ENCODE results near the gene IL26.
"Not testable (repeated sequence)": the region's sequence is repeated elsewhere in the genome, so short reads cannot be mapped to it uniquely, and the experiment has no call there.

Gene IL26

DNA sequence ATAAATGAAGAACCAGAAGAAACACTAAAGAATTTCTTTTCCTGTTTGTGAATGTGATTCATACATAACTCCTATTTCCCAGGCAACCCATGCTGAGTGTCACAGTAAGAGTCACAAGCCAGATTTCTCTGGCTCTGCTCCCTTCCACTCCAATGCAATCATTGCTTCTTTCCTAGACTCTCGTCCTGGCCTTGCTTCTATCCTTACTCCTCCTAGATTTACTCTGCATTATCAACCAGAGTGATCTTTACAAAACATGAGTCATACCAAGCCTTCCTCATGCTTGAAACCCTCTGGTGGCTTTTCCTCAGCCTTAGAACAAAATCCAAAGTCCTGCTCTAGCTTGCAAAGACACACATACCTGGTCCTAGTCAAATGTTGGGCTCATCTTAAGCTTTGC is 14.5 kb upstream of the IL26 start:
- DNase-seq (ENCODE audit: low spot score) (peak; percentile 75), FAIRE-seq (peak; percentile 24)

DNA sequence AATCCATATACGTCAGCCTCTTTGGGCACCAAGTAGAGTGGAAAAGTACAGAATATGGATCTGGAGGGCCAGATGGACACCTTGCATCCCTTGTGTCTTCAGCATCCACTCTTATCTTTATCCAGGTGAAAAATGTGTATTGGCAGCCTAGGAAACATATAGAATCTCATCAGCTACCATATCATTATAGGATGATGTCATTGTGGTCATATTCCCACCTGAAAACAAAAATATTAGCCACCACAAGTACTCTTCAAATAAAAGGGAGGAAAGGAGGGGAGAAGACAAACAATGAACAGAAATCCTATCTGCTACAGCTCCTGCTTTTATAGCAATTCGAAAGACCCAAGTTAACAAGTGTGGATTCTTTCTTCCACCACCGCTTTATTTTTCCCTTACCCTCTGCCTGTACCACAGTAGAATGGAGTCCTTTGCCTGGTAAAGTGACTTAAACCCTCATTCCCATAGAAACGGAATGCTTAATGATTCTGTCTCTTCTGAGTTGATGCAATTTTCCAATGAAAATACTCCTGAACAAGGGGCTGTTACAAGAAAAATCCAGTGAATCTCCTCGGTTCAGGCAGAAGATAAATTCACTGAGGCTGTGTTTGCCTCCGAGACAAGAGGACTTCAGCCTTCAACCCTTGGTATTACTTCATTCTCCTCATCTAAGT is 13.8 kb upstream of the IL26 start:
- no peak for DNase-seq (ENCODE audit: low spot score)
- FAIRE-seq, result no peak

DNA sequence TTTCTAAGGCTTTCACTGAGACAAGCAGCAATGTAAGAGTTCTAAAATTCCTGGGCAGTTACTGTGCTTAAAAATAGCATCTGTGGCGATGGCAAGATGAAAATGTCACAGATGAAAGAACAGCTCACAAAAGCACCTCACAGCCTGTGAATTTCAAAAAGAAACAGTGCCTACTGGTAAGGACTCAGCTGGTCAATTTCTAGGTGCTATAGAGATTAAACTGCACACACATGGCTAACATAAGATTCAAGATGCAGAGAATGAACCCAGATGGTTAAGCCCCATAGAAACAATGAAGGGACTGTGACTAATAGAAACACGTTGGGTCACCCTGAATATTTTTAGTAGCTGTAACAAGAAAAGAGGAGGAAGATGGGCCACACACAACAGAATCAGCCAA is 12.0 kb upstream of the IL26 start:
- FAIRE-seq, result no peak
- no peak for DNase-seq (ENCODE audit: low spot score)

DNA sequence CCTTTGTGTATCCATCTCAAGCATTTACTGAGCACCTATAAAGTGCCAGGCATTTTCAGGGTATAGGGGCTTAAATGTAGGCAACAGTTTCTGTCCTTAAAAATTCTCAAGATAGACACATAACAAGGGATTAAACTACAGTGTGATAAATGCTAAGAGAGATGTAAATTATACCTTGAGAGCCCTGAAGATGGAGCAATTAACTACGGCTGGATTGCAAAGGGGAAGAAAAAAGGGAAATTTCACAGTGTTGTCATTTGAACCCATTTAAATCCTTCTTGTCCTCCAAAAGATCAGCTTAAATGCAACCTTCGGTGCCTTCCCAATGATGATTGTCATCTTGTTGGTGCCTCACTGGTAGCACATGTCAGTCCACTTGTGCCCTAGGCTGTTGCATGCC is 11.5 kb upstream of the IL26 start:
- FAIRE-seq (no peak), DNase-seq (ENCODE audit: low spot score) (no peak)

DNA sequence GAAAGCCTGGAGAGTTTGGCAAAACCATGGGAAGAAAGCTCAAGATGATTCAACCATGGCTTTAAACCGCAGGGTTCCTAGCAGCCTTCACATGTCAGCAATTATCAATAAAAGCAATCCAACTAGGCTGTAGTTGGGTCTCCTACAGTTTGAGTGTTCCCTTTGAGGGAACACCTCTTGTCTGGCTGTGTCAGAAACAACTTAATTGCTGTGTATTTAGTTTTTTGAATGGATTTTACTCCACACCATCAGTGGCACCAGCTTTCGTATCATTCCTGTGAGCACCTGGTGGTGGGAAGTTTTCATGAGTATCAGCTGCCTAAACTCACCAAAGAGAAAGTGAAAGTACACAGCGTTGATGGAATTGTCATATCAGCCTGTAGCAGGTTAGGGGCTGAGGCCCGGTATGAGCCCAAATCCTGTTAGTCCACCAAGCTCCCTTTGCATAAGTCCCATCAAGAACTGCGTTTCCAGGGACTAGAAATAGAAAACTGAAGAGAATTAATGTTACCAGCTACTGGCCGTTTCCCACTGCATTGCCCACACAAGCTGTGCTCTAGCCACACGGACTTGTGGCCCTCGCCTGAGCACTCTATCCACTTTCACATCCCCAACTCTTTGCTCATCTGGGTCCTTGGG is 10.9 kb upstream of the IL26 start:
- FAIRE-seq (no peak), DNase-seq (ENCODE audit: low spot score) (peak; percentile 19)

DNA sequence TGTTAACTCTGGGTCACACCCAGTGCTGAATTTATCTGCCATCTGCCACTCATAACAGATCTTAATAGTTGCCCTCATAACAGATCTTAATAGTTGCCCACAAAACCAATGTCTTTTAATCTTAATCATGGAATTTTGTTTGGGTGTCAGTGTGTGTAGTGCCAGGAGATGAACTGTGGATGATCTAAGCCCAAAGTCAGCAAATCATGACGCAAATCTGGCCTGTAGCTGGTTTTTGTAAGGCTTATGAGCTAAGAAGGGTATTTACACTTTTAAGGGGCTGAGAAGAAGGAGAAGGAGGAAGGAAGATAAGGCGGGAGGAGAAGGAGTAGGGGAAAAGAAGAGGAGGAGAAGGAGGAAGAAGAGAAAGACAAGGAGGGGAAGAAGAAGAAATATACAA is 10.0 kb upstream of the IL26 start:
- DNase-seq (ENCODE audit: low spot score), result no peak
- FAIRE-seq, result no peak

DNA sequence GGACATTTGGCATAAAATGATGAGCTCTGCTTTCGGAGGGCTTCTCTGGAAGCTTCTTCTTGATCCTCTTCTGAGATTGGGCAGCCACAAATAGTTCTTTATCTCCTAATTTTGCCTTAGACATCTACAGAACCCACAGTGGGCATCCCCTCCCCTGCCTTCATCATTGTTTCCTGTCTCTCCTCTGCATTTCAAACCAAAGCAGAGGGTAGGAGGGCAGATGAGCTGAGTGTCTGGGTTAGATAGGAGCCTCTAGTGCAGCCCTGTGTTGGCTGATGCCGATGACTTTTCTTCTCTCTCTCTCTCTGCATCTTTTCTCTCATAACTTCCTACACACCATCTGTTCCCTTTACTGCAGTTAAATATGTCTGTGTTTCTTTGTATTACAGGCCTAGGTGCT is 8.5 kb upstream of the IL26 start:
- no peak for DNase-seq (ENCODE audit: low spot score)
- FAIRE-seq, result no peak

DNA sequence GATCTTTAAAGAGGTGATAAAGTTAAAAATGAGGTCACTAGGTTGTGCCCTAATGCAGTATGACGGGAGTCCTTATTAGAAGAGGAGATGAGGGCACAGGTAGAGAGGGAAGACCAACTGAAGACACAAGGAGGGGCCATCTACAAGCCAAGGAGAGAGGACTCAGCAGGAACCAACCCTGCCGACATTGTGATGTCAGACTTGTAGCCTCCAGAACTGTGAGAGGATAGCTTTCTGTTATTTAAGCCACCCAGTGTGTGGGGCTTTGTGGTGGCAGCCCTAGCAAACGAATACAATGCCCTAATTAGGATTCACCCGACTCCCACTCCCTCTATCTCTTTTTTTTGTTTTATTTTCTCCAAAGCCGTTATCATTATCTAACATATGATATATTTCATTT is 7.9 kb upstream of the IL26 start:
- FAIRE-seq, result no peak
- DNase-seq (ENCODE audit: low spot score), result no peak

DNA sequence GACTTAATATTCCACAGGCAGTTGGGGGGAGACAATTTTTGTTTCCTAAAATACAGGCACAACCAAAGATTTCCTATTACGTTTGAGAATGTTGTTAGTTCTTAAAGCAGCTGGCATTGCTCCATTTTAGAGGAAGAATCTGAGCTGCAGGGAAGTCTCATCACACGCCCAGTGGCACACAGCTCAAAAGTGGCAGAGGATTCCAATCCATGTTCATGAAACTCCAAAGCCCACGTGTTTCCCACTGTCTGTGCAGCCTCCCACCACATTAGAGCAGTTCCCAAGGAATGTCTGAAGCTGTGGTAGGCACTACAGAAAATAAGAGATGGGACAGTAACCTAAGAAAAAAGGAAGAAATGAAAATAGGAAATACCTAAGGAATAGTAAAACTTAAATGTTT is 6.1 kb upstream of the IL26 start:
- DNase-seq (ENCODE audit: low spot score) (no peak), FAIRE-seq (no peak)

DNA sequence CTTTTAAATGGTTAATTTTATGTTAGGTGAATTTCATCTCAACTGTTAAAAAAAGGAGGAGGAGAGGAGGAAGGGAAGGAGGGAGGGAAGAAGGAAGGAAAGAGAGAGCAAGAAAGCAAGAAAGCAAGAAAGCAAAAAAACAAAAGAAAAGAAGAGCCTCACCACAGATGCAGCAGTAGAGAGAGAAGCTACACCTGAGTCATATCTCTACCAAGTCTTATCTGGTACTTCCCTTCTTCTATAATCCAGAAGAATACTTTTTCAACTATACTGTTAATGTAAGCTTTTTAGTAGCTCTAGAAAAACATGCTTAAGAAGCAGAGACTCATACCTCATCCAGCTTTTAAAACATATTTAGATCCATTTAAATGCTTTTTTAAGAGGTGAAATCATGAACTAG is 5.6 kb upstream of the IL26 start:
- no peak for FAIRE-seq
- DNase-seq (ENCODE audit: low spot score), result no peak

DNA sequence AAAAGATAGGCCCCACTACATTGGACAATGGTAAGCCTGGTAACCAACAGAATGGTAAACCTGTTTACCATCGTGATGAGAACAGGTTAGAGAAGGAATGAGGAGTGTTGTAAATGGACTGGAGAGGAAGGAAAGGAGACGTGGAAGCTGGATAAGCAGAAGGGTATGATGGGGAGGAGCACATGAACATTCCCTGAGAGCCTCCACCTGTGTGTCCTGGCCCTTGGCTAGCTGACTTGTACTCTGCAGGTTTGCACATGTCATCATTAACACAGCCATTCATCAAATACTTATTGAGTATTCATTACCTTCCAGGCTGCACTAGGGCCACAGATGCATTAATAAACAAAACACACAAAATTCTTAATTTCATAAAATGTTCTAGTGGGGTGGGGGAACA is 4.3 kb upstream of the IL26 start:
- DNase-seq (ENCODE audit: low spot score), result no peak
- FAIRE-seq, result no peak

DNA sequence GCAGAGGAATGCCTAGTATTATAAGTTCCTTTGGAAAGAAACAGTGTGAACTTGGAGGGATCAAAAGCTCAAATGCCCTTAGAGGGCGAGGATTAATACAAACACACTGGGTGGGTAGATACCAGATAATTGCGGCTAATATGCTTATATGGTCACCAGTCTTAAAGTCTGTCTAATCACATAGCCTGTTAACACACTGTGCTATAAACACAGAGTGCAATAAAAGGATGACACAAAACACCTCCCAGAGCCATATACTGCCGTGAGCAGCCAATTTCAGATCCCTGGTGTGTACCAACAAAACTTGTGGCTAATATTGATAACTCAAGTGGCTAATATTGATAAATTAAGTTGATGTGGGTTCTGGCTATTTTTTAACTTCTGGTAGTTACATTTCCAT is 1.7 kb upstream of the IL26 start:
- DNase-seq (ENCODE audit: low spot score) (no peak), FAIRE-seq (no peak)

DNA sequence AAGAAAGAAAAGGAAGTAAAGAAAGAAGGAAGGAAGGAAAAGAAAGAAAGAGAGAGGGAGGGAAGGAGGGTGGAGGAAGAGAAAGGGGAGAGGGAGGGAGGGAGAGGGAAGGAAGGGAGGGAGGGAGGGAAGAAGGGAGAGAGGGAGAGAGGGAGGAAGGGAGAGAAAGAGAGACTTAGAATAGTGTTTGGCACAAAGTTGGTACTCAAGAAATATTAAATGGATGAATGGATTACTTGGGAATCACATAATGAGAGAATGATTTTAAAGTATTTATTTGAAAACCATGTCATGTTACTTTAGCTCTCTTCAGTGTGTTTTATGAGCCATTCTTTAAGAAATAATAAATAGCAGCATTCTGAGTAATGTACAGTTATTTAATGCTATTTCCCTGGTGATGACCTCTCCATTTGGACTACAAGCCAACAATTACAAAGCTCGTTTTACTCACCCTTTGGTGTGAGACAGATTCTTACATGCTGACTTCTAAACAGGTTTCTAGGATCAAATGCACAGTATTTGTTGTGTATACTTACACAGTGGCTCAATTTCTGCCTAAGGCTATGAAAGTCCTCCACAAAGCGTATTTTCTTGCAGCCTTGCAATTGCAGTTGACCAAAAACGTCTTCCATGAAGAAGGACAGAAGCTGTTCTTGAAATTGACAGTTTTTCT is 861 bp downstream of the IL26 start:
- FAIRE-seq (no peak), DNase-seq (ENCODE audit: low spot score) (no peak)

DNA sequence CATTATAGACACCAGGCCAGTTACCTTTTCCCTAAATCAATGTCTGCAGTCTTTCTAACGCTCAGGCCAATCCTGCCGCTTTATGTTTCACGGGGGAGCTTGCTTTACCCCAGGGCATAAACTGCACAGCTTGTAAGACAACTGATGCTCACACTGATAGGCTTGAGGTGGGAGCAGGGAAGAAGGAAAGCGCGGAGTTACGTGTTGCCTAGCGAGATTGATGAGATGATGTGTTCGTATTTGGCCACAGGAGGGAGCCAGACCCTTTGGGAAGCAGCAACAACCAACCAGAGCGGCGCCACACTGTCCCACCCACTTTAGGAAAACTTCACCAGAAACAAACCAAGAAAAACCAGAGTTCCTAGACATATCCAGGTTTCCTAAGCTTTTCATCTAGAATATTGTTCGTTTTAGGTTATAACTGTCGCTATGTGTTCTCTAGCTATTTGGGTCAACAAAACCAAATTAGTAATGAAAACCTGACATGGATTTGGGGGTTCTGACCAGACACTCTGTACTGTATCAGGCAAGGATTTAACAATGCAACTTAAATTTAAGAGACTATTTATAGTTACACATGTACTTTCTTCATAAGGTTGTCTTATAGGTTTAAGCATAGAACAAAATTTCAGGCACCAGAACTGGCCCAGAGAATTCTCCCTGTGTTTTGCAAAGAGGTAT is 2.4 kb downstream of the IL26 start:
- FAIRE-seq (peak; percentile 67), DNase-seq (ENCODE audit: low spot score) (peak; percentile 60)

DNA sequence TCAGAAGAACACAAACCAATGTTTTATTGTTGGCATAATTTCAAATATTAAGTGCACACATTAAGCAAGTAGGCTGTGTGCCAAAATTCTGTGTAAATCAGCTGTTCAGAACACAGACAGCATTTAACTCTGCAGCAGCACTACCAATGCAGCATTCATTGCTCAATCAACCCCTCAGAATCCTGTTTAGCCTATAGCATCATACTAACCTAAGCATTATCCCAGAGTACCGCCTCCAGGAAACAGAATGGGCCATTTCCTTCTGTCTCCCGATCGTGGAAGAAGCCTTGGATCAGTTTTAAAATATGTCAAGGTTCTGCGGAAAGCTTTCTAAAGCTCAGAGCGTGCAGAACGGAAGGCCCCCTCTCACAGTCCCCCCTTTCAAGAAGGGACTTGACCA is 3.3 kb downstream of the IL26 start:
- FAIRE-seq (no peak), DNase-seq (ENCODE audit: low spot score) (no peak)

DNA sequence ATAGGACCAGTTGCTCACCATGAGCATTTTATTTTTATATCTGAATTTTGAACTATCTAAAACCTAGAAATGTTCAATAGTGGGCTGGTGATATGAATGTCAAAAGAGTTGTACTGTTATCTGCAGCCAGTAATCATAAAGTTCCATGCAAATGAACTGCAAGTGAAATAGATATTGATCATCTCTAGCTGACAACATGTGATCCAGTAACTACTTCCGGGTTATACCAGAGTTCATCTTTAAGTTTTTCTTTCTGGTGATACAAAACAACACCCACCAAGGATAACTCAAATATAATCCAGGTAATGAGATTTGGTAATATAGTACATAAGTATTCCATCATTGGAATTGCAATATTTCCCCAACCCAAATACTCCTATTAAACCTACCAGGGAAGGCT is 4.1 kb downstream of the IL26 start:
- no peak for FAIRE-seq
- DNase-seq (ENCODE audit: low spot score), result no peak

DNA sequence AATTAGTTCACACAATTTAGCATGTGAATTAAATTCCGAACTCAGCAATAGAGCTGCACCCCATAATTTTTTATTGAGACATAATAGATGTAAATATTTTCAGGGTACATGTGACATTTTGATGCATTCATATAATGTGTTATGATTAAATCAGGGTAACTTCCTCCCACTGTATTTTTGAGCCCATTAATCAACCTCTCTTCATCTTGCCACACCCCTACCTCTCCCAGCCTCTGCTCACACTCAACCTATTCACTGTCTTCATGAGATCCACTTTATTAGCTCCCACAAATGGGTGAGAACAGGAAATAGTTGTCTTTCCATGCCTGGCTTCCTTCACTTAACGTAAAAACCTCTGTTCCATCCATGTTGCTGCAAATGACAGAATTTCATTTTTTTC is 14.7 kb downstream of the IL26 start:
- no peak for FAIRE-seq
- DNase-seq (ENCODE audit: low spot score), result no peak

DNA sequence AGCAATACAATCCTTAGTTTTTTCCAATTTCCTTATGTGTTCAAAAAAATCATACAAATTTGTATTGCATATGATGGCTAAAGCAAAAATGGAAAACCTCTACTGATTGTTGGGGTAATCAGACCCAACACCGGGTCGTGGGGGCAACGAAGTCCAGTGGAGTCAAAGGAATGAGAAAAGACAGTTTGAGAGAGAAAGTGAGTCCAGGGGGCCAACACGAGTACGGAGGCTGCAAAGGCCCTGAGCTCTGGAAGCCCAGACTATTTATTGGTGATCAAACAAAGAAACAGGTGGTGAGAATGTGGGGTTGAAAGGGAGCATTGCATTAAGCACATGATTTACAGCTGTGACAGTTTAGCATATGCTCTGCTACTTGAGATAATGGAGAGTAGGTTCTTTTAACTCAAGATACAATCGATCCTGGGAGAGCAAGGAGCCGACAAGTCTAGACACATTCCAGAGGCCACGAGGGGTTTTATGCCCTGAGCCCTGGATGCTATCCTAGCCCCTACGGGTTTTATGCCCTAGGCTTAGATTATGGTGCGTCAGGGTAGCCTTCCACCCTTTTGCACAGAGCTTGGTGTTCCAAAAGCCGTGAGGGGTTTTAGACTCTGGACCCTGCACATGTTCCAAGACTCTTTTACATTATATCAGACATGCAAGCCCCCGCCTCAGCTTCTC is 16.4 kb downstream of the IL26 start:
- FAIRE-seq; DNase-seq (ENCODE audit: low spot score): not testable (repeated sequence)

DNA sequence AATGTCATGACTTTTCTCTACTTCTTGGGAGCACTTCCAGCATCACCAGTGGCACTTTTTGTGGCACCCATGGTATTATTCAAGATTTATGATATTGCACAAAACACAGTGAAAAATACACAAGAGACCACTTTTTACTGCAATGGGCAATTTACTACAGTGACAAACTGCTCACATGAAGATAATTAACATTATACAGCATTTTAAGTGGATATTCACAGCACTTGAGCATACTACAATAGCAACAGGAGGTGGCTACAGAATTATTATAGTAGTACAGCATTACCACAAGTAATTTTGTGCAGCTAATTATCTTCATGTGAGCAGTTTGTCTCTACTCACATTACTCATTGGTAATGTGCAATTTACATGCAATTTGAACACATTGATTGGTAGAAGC is 18.3 kb downstream of the IL26 start:
- FAIRE-seq, result no peak
- no peak for DNase-seq (ENCODE audit: low spot score)

DNA sequence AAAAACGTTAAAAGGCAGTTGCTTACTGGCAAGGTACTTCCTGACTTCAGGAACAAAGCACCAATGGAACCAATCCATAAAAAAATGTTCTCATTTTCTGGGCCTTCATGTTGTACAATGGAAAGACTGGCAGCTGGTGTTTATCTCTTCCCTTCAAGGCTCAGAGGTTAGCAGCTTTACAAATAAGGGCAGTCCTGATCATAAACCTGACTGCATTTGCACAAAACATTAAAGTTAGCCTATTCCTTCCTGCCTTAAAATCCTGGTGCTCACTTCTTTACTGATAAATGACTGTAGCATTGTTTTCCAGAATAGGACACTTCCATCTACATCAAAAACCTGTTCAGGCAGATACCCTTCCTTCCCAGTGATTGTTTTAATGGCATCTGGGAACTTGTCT is 19.2 kb downstream of the IL26 start:
- DNase-seq (ENCODE audit: low spot score) (no peak), FAIRE-seq (no peak)

DNA sequence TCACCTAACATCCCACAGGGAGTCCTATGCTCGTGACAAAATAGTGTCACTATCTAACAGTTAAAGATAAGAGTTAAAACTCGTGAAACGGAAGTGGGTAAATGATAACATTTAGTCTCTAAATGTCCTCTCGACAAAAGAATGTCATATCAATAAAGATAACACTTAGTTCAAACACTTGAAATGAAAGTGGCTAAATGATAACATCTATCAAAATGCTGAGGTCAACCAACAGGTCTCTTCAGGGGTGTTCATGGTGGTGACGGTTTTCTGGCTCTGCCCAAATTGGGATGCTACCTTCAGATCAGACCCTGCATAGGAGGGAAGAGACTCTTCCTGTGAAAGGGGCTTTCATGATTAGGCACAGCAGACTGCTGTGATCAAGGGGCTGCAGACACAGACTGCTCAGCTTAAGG is 22.1 kb downstream of the IL26 start:
- no peak for FAIRE-seq

DNA sequence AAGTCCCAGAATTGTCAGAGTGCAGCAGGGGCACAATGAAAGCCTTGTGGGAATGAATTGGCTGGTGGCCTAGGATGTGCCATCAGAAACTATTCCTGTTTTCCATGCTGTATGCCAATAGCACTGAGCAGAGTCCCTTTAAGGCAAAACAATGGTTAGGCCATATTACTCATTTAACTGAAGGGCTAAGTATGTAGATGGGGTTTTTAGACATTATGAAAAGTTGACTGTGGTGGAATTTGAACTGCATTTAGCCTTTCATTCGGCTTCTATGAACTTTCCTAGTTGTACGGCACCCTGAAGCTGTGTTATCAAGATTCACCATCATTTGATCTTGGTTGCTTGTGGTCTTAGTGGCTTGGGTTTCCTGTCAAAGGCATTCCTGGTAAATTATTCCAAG is 24.8 kb downstream of the IL26 start:
- FAIRE-seq (no peak), DNase-seq (ENCODE audit: low spot score) (peak; percentile 16)

More for the DNA sequence above, 22.1 kb downstream of the IL26 start:
- no peak for DNase-seq (ENCODE audit: low spot score)
